CD4-positive, alpha-beta T cell (primary cell): ENCODE data around the gene KCNQ1. TPM values are rescaled to one million over a fixed set of nuclear protein-coding genes. Genes with fewer than 3 reads are reported as not detected.

Experiments
- ATAC-seq: fragments of 200-7000 bp; cut with Tn5 transposase; one replicate; pipeline ENCODE4 v1.10.0; 2022; ENCODE audit warnings: mild to moderate bottlenecking; ENCODE audit not compliant: poor library complexity
- CTCF ChIA-PET: fragments of 350-600 bp; sonication (Branson Sonifier 250); formaldehyde crosslinking; loops from one replicate; lab custom pipeline; 2021; ENCODE audit warnings: antibody characterized with exemption, inconsistent platforms; lab: Charles Lee
- POLR2A ChIA-PET: fragments of 350-600 bp; sonication (Branson Sonifier 250); formaldehyde crosslinking; loops from one replicate; lab custom pipeline; 2021; ENCODE audit warnings: antibody characterized with exemption, inconsistent platforms; lab: Charles Lee
- DNase-seq, 14 experiments: peaks; one replicate each; pipeline ENCODE4 v3.0.0-alpha.2; 2013 to 2020; ENCODE audit warnings: mixed read lengths in 2 of 14
- H3K27ac ChIP-seq, 2 donors: one replicate each; pipeline versions ENCODE4 v1.5.1 to v1.7.0; 2013; ENCODE audit warnings: low read length in 2 of 2, low read depth in 1 of 2, mild to moderate bottlenecking in 1 of 2
- H3K27me3 ChIP-seq, 2 experiments: 1 replicate in 1 of 2; 2 replicates in 1 of 2; pipeline versions ENCODE4 v1.6.1 to v1.7.0; 2013; ENCODE audit warnings: low read length in 2 of 2, control low read depth in 1 of 2, mild to moderate bottlenecking in 1 of 2, moderate library complexity in 1 of 2; ENCODE audit not compliant: insufficient read depth in 2 of 2, control insufficient read depth in 1 of 2
- H3K36me3 ChIP-seq: one replicate; pipeline ENCODE4 v1.6.1; 2013; ENCODE audit warnings: low read length, control low read depth; ENCODE audit not compliant: insufficient read depth
- H3K4me1 ChIP-seq: one replicate; pipeline ENCODE4 v1.6.1; 2013; ENCODE audit warnings: low read length, control low read depth; ENCODE audit not compliant: insufficient read depth
- H3K4me3 ChIP-seq: one replicate; pipeline ENCODE4 v1.5.1; 2013; ENCODE audit warnings: mild to moderate bottlenecking, low read length, moderate library complexity
- H3K9me3 ChIP-seq, 2 experiments: 1 replicate in 1 of 2; 2 replicates in 1 of 2; pipeline versions ENCODE4 v1.6.1 to v1.7.0; 2013; ENCODE audit warnings: low read length in 2 of 2, mild to moderate bottlenecking in 2 of 2, control low read depth in 1 of 2, moderate library complexity in 1 of 2; ENCODE audit not compliant: control insufficient read depth in 1 of 2, insufficient read depth in 1 of 2
- H3K27ac Mint-ChIP-seq: one replicate; pipeline ENCODE4 v1.8.0; 2020; ENCODE audit warnings: mixed read lengths
- H3K27me3 Mint-ChIP-seq: one replicate; pipeline ENCODE4 v1.8.0; 2021; ENCODE audit warnings: mixed read lengths
- H3K36me3 Mint-ChIP-seq: one replicate; pipeline ENCODE4 v1.8.0; 2021; ENCODE audit warnings: low read depth, mixed read lengths
- H3K4me1 Mint-ChIP-seq: one replicate; pipeline ENCODE4 v1.8.0; 2021; ENCODE audit warnings: low read depth, mixed read lengths
- H3K4me3 Mint-ChIP-seq: one replicate; pipeline ENCODE4 v1.8.0; 2020; ENCODE audit warnings: mild to moderate bottlenecking, mixed read lengths
- H3K9me3 Mint-ChIP-seq: one replicate; pipeline ENCODE4 v1.8.0; 2020; ENCODE audit warnings: mixed read lengths
- CTCF ChIP-seq: fragments of 200-600 bp; IDR thresholded peaks from one replicate; pipeline ENCODE4 v1.8.0; 2022; ENCODE audit warnings: antibody characterized with exemption, mild to moderate bottlenecking
- intact Hi-C, 2 experiments: fragments of 100-400 bp; cut with DNase I in 1 of 2; cut with micrococcal nuclease in 1 of 2; formaldehyde crosslinking; loops; one replicate each; pipeline versions ENCODE4 v1.15.1 to v1.9.0; 2023 to 2025; cut with DNase I, micrococcal nuclease
- total RNA-seq, 174 experiments: library from RNA in 2 of 174; stranded (reverse) in 2 of 174; gene quantifications; one replicate each; pipeline ENCODE4 v1.2.3 and lab custom pipeline; 2021 to 2026

Gene KCNQ1
- total RNA-seq, 2 experiments from 2014 or later: 31.3 to 33.1 TPM

- H3K4me3 ChIP-seq: no peak overlapping the region
- Mint-ChIP-seq H3K4me3 (no peak overlapping the region), H3K9me3 (no peaks in the 10 kb centered on the region)
Measured at GRCh38 chr11:2781408-2782274, 336.8 kb downstream of the KCNQ1 start.

GRCh38 chr11:2782769-2783168 lies 338.0 kb downstream of the KCNQ1 start:
- no peak overlapping the region for H3K4me3 Mint-ChIP-seq
- no peaks in the 10 kb centered on the region for H3K27me3 Mint-ChIP-seq
- CTCF ChIA-PET: no interaction called here
- DNase-seq (no peak), ATAC-seq (no peak)
- H3K4me1 ChIP-seq: no peaks in the 10 kb centered on the region
- no peak overlapping the region for H3K27ac Mint-ChIP-seq
- intact Hi-C loops: no loop called here
- no peak overlapping the region for H3K4me3 ChIP-seq
- H3K4me1 Mint-ChIP-seq: no peaks in the 10 kb centered on the region
- TF ChIP-seq CTCF: no peak
- no peak overlapping the region for H3K27ac ChIP-seq
- H3K36me3 Mint-ChIP-seq: peaks cover 11% of the 10 kb centered on the region
- no peaks in the 10 kb centered on the region for H3K27me3 ChIP-seq
- peaks cover 0 to 8% of the 10 kb centered on the region in 2 experiments for H3K9me3 ChIP-seq
- POLR2A ChIA-PET: no interaction called here
- H3K36me3 ChIP-seq: peaks cover 2% of the 10 kb centered on the region
- H3K9me3 Mint-ChIP-seq: no peaks in the 10 kb centered on the region

More at GRCh38 chr11:2781408-2782274, 336.8 kb downstream of the KCNQ1 start:
- H3K9me3 ChIP-seq: peaks cover 0 to 8% of the 10 kb centered on the region in 2 experiments
- DNase-seq (peak in 2 of 14 experiments; percentile 2 to 28), ATAC-seq (no peak)
- ChIA-PET POLR2A (no interaction called here), CTCF (no interaction called here)
- H3K4me1 ChIP-seq: no peaks in the 10 kb centered on the region
- H3K27me3 ChIP-seq: no peaks in the 10 kb centered on the region
- no peak for TF ChIP-seq CTCF
- H3K36me3 Mint-ChIP-seq: peaks cover 19% of the 10 kb centered on the region
- H3K27me3 Mint-ChIP-seq: no peaks in the 10 kb centered on the region
- no peak overlapping the region for H3K27ac ChIP-seq
- no peaks in the 10 kb centered on the region for H3K4me1 Mint-ChIP-seq
- no peak overlapping the region for H3K27ac Mint-ChIP-seq
- intact Hi-C loops: no loop called here
- H3K36me3 ChIP-seq: no peaks in the 10 kb centered on the region

GRCh38 chr11:2783536-2784082 lies 338.8 kb downstream of the KCNQ1 start:
- no peak for ATAC-seq

More at GRCh38 chr11:2783536-2784082, 338.8 kb downstream of the KCNQ1 start:
- H3K36me3 ChIP-seq: peaks cover 2% of the 10 kb centered on the region
- no peaks in the 10 kb centered on the region for H3K27me3 Mint-ChIP-seq
- no peak overlapping the region for H3K27ac ChIP-seq
- H3K27ac Mint-ChIP-seq: no peak overlapping the region
- POLR2A ChIA-PET: no interaction called here
- peaks cover 9% of the 10 kb centered on the region for H3K36me3 Mint-ChIP-seq
- no peaks in the 10 kb centered on the region for H3K4me1 ChIP-seq
- intact Hi-C loops: no loop called here
- no peak overlapping the region for H3K4me3 Mint-ChIP-seq
- no peak for TF ChIP-seq CTCF
- H3K27me3 ChIP-seq: no peaks in the 10 kb centered on the region
- H3K9me3 Mint-ChIP-seq: no peaks in the 10 kb centered on the region
- H3K4me3 ChIP-seq: no peak overlapping the region
- CTCF ChIA-PET: no interaction called here
- no peaks in the 10 kb centered on the region for H3K4me1 Mint-ChIP-seq
- DNase-seq: no peak
- H3K9me3 ChIP-seq: peaks cover 0 to 8% of the 10 kb centered on the region in 2 experiments
